ENCODE results near the gene POLR2C. TPM values are rescaled to one million over a fixed set of nuclear protein-coding genes. Genes with fewer than 3 reads are reported as not detected.
A peak's percentile ranks its signal among the peaks of the same experiment; 100 is the strongest.
"Not testable (repeated sequence)": the region's sequence is repeated elsewhere in the genome, so short reads cannot be mapped to it uniquely, and the experiment has no call there.

POLR2C gene
- 10 to 100 TPM; 80.0 to 87.7 (median 84.5) TPM for polyA plus RNA-seq (ENCODE audit: insufficient read length in 4 of 4)

DNA sequence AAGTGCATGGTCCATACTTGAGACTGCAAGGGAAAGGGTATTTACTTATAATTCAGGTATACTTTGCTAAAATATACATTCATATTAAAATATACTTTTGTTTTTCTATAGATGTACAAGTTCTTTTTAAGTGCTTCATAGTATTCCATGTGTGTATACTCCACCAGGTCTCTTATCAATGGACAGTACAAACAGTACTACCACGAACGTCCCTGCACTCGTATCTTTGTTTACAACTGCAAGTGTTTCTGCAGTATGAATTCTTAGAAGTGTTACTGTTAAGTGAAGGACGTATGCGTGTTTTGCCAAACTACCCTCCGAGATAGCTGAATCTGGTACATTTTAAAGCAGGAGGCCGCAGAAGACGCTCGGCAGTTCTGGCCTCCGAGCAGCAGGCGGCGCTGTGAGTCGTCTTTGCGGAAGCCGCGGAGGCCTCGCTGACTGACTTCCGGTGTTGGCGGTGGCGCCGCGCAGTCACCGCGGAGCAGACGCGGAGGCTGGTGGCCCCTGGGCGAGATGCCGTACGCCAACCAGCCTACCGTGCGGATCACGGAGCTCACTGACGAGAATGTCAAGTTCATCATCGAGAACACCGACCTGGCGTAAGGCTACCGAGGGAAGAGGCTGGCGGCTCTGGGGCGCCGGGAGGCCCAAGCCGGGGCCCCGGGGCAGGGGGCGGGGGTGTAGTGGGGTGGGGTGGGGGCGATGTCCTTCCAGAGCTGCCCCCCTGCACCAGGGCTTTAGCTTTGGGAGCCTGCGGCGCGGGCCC is at the start of gene POLR2C:
POLR2C (plus strand) TSS at position 471 of the 769 bp plus-strand sequence; CDS start at position 517, 46 bp downstream.
- DNase-seq (ENCODE audit: low read depth in 4 of 4, low spot score in 3 of 4): peak in 3 of 4 donors; percentile 74 to 87 (median 77)

DNA sequence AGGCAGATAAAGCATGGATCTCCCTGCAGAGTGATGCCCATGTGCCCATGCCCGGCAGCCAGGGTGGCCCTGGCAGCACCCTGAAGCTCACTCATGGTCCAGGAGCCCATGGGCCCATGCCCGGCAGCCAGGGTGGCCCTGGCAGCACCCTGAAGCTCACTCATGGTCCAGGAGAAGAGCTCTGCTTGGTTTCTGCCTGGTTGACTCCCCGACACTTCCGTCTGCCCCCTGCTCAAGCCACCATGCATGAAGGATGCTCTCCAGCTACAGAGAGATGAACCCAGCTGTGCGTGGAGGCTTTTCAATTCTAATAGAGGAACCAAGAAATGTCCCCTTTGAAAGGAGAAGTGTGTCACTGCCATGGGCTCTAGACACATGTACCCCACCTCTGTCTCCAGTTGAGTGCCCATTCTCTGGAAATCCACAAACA is 49.2 kb upstream of the POLR2C start:
- DNase-seq (ENCODE audit: low read depth in 4 of 4, low spot score in 3 of 4): no peak

DNA sequence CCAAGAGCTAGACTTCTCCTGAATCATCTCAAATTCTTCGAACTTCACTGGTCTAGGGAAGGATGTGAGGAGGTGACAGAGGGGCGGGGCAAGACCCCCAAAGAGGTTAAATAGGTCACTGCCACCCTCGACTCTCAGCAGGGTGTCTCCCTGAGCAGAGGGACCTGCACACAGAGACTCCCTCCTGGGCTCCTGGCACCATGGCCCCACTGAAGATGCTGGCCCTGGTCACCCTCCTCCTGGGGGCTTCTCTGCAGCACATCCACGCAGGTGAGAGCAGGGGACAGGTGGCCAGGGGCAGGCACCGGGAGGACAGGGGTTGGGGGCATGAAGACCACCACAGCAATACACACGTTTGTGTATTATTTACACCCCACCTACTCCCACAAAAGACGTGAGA is 48.7 kb upstream of the POLR2C start:
- DNase-seq (ENCODE audit: low read depth in 4 of 4, low spot score in 3 of 4): no peak

DNA sequence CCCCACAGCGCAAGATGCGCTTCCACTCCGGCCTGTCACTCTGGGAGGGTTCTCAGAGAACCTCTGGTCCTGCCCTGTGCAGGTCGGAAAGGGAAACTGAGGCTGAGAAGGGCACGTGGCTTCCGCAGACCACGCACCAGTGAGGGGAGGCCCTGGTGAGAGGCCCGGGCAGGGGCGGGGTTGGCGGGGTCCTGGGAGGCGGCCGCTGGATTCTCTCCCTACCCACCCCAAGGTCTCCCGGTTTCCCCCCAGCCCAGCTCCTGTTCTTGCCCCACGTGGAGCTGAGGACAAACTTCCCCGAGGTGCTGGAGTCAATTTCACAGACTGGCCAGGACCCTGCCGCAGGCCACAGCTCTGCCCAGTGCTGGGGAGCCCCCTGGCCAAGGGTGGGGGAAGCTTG is 46.4 kb upstream of the POLR2C start:
- DNase-seq (ENCODE audit: low read depth in 4 of 4, low spot score in 3 of 4): no peak

DNA sequence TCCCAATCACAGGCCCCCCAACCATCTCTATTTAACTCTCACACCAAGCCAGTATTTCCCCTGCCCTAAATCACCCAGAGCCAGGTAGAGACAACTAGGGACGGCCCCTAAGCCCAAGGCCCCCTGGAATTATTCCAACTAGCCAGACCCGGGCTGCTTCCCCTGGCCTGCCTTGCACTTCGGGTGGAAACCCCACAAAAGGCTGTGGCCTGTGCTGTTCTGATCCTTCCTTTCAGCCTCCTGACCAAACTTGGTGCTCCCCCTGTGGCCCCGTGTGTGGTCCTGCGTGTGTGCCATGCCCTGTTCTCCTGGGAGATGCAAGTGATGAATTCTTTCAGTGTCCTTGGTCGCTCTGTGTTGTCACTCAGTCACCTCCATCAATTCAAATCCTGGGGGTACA is 43.0 kb upstream of the POLR2C start:
- no peak for DNase-seq (ENCODE audit: low read depth in 4 of 4, low spot score in 3 of 4)

DNA sequence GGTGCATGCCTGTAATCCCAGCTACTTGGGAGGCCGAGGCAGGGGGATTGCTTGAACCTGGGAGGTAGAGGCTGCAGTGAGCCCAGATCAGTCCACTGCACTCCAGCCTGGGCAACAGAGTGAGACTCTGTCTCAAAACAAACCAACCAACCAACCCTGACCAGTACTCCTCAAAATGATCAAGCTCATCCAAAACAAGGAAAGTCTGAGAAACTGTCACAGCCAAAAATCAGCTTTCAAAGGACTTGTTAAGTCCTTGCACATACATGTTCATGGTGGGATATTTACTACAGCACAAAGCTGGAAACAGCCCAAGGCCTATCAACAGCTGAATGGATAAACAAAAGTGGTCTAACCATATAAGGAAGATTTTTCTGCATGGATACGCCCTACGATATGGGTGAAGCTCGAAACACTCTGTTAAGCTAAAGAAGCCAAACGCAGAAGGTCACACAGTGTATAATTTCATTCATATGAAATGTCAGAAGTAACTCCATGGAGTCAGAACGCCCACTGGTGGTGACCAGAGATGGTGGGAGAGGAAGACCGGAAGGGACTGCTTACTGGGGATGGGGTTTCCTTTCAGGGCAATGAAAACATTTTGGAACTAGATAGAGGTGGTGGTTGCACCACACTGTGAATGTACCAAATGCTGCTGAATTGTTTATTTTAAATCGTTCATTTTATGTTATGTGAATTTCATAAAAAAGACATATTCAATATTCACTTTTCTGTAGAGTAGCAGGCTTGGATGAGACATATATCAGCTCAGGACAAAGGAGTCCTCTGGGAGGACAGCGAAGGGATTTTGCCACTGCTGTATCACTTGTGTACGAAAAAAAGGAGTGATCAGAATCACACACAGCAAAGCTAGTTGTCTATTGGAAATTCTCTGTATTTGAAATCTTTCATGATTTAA is 40.2 kb upstream of the POLR2C start:
- peak in 3 of 4 donors; percentile 55 to 63 (median 61) for DNase-seq (ENCODE audit: low read depth in 4 of 4, low spot score in 3 of 4)

DNA sequence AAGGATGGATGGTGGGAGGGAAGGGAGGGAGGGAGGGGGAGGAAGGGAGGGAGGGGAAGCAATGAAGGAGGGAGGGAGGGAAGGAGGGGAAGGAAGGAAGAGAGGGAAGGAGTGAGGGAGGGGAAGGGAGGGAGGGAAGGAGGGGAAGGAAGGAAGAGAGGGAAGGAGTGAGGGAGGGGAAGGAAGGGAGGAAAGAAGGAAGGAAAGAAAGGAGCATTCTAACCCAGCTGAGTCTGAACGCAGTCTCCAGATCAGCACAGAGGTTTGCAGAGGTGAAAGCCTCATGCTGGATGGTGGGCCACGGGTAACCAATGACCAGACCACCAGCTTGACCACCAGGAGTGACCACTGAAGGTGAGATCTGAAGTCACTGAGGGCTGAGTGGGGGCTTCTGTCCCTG is 39.3 kb upstream of the POLR2C start:
- DNase-seq (ENCODE audit: low read depth in 4 of 4, low spot score in 3 of 4): no peak

DNA sequence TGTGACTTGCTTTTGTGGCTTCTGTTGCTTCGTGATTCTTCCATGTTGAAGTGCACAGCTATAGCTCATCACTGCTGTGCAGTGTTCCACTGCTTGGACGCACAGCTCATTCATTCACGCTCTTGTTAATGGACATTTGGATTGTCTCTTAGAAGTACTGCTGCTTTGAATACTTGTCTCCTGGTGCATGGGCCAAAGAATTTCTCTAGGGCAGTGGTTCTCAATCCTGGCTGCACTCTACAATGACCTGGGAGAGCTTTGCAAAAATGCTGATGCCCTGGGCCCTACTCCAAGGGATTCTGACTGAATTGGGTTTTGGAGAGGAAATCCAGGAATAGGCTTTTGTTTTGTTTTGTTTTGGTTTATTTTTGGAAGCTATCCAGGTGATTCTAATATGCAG is 37.9 kb upstream of the POLR2C start:
- no peak for DNase-seq (ENCODE audit: low read depth in 4 of 4, low spot score in 3 of 4)

DNA sequence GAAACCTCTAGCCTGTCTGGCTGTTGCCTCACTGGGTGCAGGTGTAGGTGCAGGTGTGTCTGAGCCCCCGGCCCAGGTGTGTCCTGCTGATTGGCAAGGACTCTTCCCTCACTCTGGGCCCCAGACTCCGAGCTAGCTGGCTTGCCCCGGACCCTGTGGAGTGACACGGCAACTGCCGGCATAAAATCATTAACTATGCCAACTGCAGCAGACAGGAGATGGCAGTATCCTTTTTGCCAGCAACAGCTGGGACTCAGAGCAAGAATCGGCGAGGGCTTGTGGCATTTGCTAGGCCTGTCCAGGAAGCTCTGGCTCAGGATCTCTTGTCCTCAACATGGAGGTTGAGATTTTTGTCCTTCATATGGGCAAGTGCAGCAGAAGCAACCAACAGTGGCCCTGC is 36.1 kb upstream of the POLR2C start:
- no peak for DNase-seq (ENCODE audit: low read depth in 4 of 4, low spot score in 3 of 4)

DNA sequence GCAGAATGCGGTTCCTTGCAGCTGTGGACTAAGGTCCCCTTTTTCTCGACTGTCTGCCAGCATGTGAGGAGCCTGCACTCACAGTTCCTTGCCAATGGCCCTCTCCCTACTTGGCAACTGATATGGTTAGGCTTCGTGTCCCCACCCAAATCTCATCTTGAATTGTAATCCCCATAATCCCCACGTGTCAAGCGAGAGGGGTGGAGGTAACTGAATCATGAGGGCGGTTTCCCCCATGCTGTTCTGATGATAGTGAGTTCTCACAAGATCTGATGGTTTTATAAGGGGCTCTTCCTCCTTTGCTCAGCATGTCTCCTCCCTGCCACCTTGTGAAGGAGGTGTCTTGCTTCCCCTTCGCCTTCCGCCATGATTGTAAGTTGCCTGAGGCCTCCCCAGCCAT is 35.2 kb upstream of the POLR2C start:
- DNase-seq (ENCODE audit: low read depth in 4 of 4, low spot score in 3 of 4): no peak

DNA sequence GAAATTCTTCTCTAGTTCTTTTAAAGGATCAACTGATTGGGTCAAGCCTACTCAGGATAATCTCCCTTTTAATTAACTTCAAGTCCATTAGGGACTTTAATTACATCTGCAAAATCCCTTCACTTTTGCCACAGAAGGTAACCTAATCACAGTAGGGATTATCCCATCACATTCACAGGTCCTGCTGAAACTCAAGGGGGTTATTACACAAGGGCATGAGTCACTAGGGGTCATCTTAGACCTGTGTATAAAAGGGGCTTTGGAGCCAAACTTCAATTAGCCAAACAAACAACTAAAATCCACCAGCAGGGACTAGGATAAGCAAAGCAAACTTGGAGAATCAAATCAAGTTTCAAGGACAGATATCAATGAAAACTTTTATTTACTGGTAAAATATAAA is 34.7 kb upstream of the POLR2C start:
- no peak for DNase-seq (ENCODE audit: low read depth in 4 of 4, low spot score in 3 of 4)

DNA sequence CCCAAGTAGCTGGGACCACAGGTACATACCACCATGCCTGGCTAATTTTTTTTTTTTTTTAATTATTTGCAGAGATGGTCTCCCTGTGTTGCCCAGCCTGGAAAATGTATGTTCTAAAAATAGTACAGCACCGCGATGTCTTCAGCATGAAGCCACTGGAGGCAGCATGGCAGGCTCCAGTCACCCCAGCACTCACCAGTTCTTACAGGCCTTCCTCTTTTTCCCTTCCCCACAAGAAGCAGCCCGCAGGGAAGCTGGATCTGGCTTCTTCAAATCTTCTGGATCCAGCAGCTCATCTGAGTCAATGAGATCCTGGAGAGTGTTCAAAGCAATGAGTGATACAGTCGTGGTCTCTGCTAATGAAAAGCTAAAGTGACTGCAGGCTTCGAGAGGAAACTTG is 31.5 kb upstream of the POLR2C start:
- DNase-seq (ENCODE audit: low read depth in 4 of 4, low spot score in 3 of 4): no peak

DNA sequence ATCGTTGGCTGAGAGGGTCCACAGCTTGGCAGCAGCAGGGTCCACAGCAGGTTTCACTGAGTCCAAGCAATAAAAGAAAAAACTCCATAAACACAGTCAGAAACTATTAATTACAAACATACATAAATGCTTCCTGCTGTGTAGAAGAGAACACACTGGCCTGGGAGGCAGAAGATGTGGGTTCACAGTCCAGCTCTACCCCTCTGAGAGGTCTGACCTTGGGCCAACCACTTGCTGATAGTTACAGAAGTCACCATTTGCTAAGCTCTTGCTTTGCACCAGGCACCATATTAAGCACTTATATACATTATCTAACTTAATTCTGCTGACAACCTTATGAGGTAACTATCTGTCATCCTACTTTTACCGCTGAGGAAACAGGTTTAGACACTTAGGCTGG is 30.0 kb upstream of the POLR2C start:
- DNase-seq (ENCODE audit: low read depth in 4 of 4, low spot score in 3 of 4): no peak

DNA sequence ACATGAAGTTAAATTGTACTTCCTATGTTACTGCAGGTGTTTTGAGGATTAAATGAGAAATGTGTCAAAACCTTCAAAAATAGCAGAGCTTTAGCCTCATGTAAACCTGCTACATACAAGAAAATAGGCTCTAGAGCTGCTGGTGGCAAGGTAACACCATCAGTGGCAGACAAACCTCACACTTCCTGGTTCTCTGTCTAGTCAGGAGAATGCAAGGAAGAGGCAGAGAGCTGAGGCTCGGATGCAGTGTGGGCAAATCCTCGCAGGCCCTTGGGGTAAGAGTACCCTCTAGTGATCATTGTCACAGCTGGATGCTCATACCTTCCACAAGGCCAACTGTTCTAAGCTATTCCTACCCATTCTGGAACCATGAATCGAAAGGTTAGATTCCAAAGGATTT is 29.5 kb upstream of the POLR2C start:
- no peak for DNase-seq (ENCODE audit: low read depth in 4 of 4, low spot score in 3 of 4)

DNA sequence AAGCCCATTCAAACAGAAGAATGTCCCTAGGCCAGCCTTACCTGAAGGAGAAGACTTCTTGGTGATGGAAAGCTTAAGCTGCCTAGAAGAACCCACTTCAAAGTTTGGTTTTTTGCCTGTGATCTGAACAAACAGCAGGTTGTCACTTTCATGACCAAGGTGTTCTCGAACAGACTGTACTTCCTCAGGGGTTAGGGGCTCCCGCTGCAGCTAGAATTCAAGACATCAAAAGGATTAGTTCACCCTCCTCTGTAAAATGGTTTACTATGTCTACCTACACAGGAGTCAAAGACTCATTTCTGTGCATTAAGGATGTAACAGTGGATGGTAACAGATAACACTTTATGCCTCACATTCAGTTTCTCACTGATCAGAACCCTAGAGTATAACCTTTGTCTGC is 28.5 kb upstream of the POLR2C start:
- DNase-seq (ENCODE audit: low read depth in 4 of 4, low spot score in 3 of 4): no peak

DNA sequence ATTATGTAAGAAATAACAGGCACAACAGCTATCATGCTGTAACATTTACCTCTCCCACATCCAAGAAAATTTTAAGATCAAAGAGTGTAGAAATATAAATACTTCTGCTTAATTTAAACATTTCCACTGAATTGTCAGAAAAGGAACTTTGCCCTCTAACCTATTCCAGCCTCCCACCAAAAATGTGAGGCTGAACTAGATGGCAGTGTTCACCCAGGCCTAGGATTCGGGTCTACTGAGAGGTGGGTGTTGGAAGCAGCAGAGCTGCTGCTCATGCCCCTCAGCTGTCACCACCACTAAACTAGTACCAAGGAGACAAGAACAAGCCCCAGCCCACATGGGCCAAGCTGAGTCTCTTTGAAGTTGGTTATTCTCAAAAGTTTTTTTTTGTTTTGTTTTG is 26.6 kb upstream of the POLR2C start:
- DNase-seq (ENCODE audit: low read depth in 4 of 4, low spot score in 3 of 4): no peak

DNA sequence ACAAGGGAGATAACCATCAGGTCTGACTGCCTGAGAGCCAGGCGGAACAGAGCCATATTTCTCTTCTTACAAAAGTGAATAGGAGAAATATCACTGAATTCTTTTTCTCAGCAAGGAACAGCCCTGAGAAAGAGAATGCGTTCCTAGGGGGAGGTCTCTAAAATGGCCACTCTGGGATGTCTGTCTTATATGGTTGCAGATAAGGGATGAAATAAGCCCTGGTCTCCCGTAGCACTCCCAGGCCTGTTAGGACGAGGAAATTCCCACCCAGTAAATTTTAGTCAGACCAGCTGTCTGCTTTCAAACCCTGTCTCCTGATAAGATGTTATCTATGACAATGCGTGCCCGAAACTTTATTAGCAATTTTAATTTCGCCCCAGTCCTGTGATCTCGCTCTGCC is 22.5 kb upstream of the POLR2C start:
- DNase-seq (ENCODE audit: low read depth in 4 of 4, low spot score in 3 of 4): not testable (repeated sequence)

DNA sequence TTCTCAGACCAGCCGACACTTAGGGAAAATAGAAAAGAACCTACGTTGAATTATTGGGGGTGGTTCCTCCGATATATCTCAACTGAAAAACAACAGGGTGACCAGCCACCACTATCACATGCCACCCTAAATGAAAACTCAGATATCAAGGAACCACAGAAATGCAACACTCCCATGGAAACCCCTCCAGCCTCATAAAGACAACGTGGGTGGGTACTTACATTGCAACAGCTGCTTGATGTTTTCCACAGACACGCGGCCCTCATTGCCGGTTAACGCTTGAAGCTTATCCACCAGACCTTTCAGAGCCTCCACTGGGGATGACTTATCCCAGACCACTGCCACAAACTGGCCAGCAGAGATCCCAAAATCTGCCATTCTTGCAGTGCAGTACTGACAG is 21.9 kb upstream of the POLR2C start:
- DNase-seq (ENCODE audit: low read depth in 4 of 4, low spot score in 3 of 4): not testable (repeated sequence)

DNA sequence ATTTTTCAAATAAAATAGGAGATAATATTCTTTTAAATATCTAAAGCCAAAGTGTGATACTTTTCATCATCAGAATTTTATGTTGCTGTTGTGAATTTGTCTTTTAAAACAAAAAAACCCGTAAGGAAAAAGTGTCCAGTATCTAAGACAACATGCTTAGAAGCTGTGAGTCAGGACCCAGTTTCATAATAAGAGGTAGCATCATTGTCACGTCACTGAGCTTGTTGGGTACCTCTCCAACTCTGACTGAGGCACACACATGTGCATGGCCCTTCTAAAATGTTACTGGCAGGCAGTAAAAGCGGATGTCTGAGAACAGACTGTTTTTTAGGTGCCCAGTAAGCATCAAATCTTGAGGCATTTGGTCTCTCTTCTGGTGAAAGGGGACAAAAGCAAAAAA is 17.8 kb upstream of the POLR2C start:
- DNase-seq (ENCODE audit: low read depth in 4 of 4, low spot score in 3 of 4): no peak

DNA sequence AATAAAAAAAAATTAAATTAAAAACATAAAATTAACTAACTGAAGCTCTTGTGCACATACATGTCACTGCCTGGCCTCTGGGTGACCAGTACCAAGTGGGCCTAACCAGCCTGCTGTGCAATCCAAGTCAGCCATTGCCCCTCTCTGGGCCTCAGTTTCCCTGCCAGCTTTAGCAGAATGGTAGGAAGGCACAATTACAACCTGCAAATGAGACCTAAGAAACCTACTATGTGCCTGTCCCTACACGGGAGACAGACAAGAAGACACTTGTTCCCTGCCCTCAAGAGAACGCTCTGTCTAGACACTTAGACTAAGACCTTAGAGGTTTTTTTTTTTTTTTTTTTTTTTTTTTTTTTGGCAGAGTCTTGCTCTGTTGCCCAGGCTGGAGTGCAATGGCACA is 17.0 kb upstream of the POLR2C start:
- DNase-seq (ENCODE audit: low read depth in 4 of 4, low spot score in 3 of 4): no peak

DNA sequence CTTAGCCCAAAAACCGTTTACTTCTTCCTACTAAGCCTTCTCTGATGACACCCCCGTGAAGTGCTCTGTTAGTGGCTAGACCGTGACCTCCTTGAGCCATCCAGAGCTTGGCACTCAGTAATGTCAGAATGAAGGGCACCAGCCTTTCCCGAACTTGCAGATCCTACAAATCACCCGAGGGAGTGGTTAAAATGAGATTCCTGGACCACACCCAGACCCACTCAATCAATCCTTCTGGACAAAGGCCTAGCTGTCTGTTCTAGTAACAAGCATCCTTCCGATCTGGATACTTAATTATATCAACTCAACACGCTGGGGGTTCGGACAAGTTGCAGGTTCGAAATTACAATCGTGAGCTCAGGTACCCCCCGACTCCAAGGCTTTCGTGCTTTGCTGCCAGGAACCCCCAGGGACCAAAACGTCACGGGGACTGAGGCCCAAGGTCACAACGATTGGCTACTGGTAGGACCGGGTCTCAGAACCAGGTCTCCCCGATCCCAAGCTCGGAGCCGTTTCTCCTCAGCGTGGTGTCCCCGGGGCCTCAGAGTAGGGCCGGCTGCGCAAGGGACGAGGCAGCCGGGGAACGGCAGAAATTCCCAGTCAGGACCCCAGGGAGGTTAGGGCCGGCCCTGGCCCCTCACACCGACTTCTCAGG is 15.8 kb upstream of the POLR2C start:
- peak in 2 of 4 donors; percentile 16 for DNase-seq (ENCODE audit: low read depth in 4 of 4, low spot score in 3 of 4)
